SK-N-SH (cell line): ENCODE data around the gene CABP5. TPM values are rescaled to one million over a fixed set of nuclear protein-coding genes. Genes with fewer than 3 reads are reported as not detected.
A peak's percentile ranks its signal among the peaks of the same experiment; 100 is the strongest.

ENCODE experiments used
- CTCF ChIA-PET: fragments of 300-600, 350-600 bp; formaldehyde crosslinking; extraction: SDS; loops from one replicate; lab custom pipeline; 2021; lab: Yijun Ruan, JAX
- POLR2A ChIA-PET: fragments of 350-600 bp; sonication (Branson Sonifier 250); formaldehyde crosslinking; extraction: SDS; loops from one replicate; lab custom pipeline; 2020; ENCODE audit warnings: antibody characterized with exemption, inconsistent platforms; lab: Yijun Ruan, JAX
- DNase-seq: peaks from one replicate; pipeline ENCODE4 v3.0.0; 2012
- H2AFZ ChIP-seq: fragments of 200-600 bp; sonication (generic); 2 replicates; pipeline ENCODE4 v1.8.1; 2016; ENCODE audit warnings: antibody characterized with exemption, mild to moderate bottlenecking, low read depth
- H3F3A ChIP-seq: fragments of 200-600 bp; sonication (generic); replicated peaks from 2 replicates; pipeline ENCODE3; 2016; ENCODE audit warnings: antibody characterized with exemption, mild to moderate bottlenecking; ENCODE audit not compliant: insufficient read depth
- H3K27ac ChIP-seq, 2 experiments: fragments of 200-500 bp in 1 of 2; fragments of 200-600 bp in 1 of 2; sonication (Bioruptor generic) in 1 of 2; sonication (generic), shearing (Covaris generic) in 1 of 2; 2 replicates each; pipeline versions ENCODE4 v1.5.1 to v1.6.1; 2014 to 2016; ENCODE audit warnings: low read depth in 2 of 2, inconsistent platforms in 1 of 2, low read length in 1 of 2, mild to moderate bottlenecking in 1 of 2, mixed read lengths in 1 of 2
- H3K27me3 ChIP-seq: fragments of 200-600 bp; sonication (generic), shearing (Covaris generic); 2 replicates; pipeline ENCODE4 v1.6.1; 2016; ENCODE audit warnings: mixed run types; ENCODE audit not compliant: insufficient read depth
- H3K36me3 ChIP-seq, 2 experiments: fragments of 200-500 bp in 1 of 2; fragments of 200-600 bp in 1 of 2; sonication (Bioruptor generic) in 1 of 2; sonication (generic) in 1 of 2; replicated peaks in 1 of 2; 2 replicates each; pipeline versions ENCODE3 to v1.5.1; 2014 to 2016; ENCODE audit warnings: low read length in 1 of 2, mild to moderate bottlenecking in 1 of 2; ENCODE audit not compliant: insufficient read depth in 2 of 2, control insufficient read depth in 1 of 2
- H3K4me1 ChIP-seq, 2 experiments: fragments of 200-500 bp in 1 of 2; fragments of 200-600 bp in 1 of 2; sonication (Bioruptor generic) in 1 of 2; sonication (generic), shearing (Covaris generic) in 1 of 2; 2 replicates each; pipeline versions ENCODE4 v1.5.1 to v1.6.1; 2014 to 2016; ENCODE audit warnings: low read depth in 1 of 2, low read length in 1 of 2, mixed run types in 1 of 2; ENCODE audit not compliant: insufficient read depth in 2 of 2, control insufficient read depth in 1 of 2
- H3K4me2 ChIP-seq: fragments of 200-600 bp; sonication (generic), shearing (Covaris generic); 2 replicates; pipeline ENCODE4 v1.6.1; 2017; ENCODE audit warnings: mixed run types
- H3K4me3 ChIP-seq, 2 experiments: fragments of 200-500 bp in 1 of 2; fragments of 200-600 bp in 1 of 2; sonication (Bioruptor generic) in 1 of 2; sonication (generic), shearing (Covaris generic) in 1 of 2; 2 replicates each; pipeline versions ENCODE4 v1.5.1 to v1.8.1; 2014 to 2016; ENCODE audit warnings: low read depth in 2 of 2, inconsistent platforms in 1 of 2, low read length in 1 of 2, mild to moderate bottlenecking in 1 of 2, mixed read lengths in 1 of 2, moderate library complexity in 1 of 2
- H3K79me2 ChIP-seq: fragments of 200-600 bp; sonication (generic); 2 replicates; pipeline ENCODE4 v1.8.1; 2017; ENCODE audit warnings: mild to moderate bottlenecking; ENCODE audit not compliant: insufficient read depth
- H3K9ac ChIP-seq: fragments of 200-600 bp; sonication (generic); 2 replicates; pipeline ENCODE4 v1.6.1; 2017; ENCODE audit warnings: mixed run types
- H3K9me2 ChIP-seq: fragments of 200-600 bp; sonication (generic); 2 replicates; pipeline ENCODE4 v1.6.1; 2017; ENCODE audit warnings: mixed run types
- H3K9me3 ChIP-seq: fragments of 200-600 bp; sonication (generic); 2 replicates; pipeline ENCODE4 v1.6.1; 2017; ENCODE audit warnings: mixed run types, mild to moderate bottlenecking, moderate library complexity
- H4K20me1 ChIP-seq: fragments of 200-600 bp; sonication (generic); 2 replicates; pipeline ENCODE4 v1.6.1; 2017; ENCODE audit warnings: mild to moderate bottlenecking, mixed run types; ENCODE audit not compliant: insufficient read depth
- CHD2 ChIP-seq: fragments of 150-350 bp; IDR thresholded peaks from 2 replicates; pipeline ENCODE4 v1.6.1; 2018; ENCODE audit warnings: low read length; ENCODE audit not compliant: partially characterized antibody
- EP300 ChIP-seq, 2 experiments: IDR thresholded peaks; 2 replicates each; pipeline versions ENCODE4 v1.4.0 to v1.6.1; 2012; ENCODE audit warnings: borderline replicate concordance in 1 of 2, low read depth in 1 of 2, low read length in 1 of 2
- EZH2phosphoT487 ChIP-seq: fragments of 200-600 bp; sonication (generic); IDR thresholded peaks from 2 replicates; pipeline ENCODE4 v1.6.1; 2017; ENCODE audit warnings: low read depth, mixed run types, mild to moderate bottlenecking, antibody characterized with exemption, moderate library complexity, borderline replicate concordance
- GABPA ChIP-seq: IDR thresholded peaks from 2 replicates; pipeline ENCODE4 v1.4.0; 2012; ENCODE audit warnings: low read depth, mild to moderate bottlenecking
- GATA2 ChIP-seq: sonication (generic); formaldehyde crosslinking; IDR thresholded peaks from 2 replicates; pipeline ENCODE4 v1.5.0; 2020; ENCODE audit warnings: mild to moderate bottlenecking, missing genetic modification reagents
- JUND ChIP-seq: IDR thresholded peaks from 2 replicates; pipeline ENCODE4 v1.4.0; 2012
- MXI1 ChIP-seq: IDR thresholded peaks from 2 replicates; pipeline ENCODE4 v1.6.1; 2012; ENCODE audit warnings: mild to moderate bottlenecking, low read depth, low read length, improper control_type of control experiment
- NFIC ChIP-seq: IDR thresholded peaks from 2 replicates; pipeline ENCODE4 v1.4.0; 2012; ENCODE audit warnings: borderline replicate concordance
- RAD21 ChIP-seq: IDR thresholded peaks from 2 replicates; pipeline ENCODE4 v1.6.1; 2012; ENCODE audit warnings: mild to moderate bottlenecking, low read length
- RCOR1 ChIP-seq: fragments of 150-350 bp; IDR thresholded peaks from 2 replicates; pipeline ENCODE4 v1.6.1; 2017; ENCODE audit warnings: antibody characterized with exemption, low read length
- RFX5 ChIP-seq: IDR thresholded peaks from 2 replicates; pipeline ENCODE4 v1.6.1; 2012; ENCODE audit warnings: mild to moderate bottlenecking, improper control_type of control experiment, low read length
- SIN3A ChIP-seq: IDR thresholded peaks from 2 replicates; pipeline ENCODE4 v1.6.1; 2012; ENCODE audit warnings: low read depth, mild to moderate bottlenecking, low read length, moderate library complexity, borderline replicate concordance
- TAF1 ChIP-seq: IDR thresholded peaks from 2 replicates; pipeline ENCODE4 v1.6.1; 2012; ENCODE audit warnings: low read depth, mild to moderate bottlenecking, low read length, moderate library complexity, borderline replicate concordance
- WGBS: methylation state at CpG from one replicate; pipeline ENCODE4 v1.1.6; 2017; ENCODE audit warnings: low lambda C conversion rate; 5-methylcytosine and 5-hydroxymethylcytosine counted together
- polyA plus RNA-seq, 3 experiments: library from polyadenylated mRNA; depleted of rRNA; stranded (reverse); fragments of >200 nt; gene quantifications; 2 replicates each; pipeline ENCODE4 v1.2.3, GENCODE V29; 2012
- TF ChIP-seq, protein P1 (sequence below): fragments of 200-600 bp; sonication (generic); IDR thresholded peaks from 2 replicates; pipeline ENCODE4 v1.6.1; 2017; ENCODE audit warnings: antibody characterized with exemption, mild to moderate bottlenecking, moderate library complexity
- TF ChIP-seq, protein P2 (sequence below): fragments of 150-350 bp; IDR thresholded peaks from 2 replicates; pipeline ENCODE4 v1.6.1; 2017; ENCODE audit warnings: antibody characterized with exemption, low read length, low read depth, borderline replicate concordance
- TF ChIP-seq, protein P3 (sequence below): IDR thresholded peaks from 2 replicates; pipeline ENCODE4 v1.6.1; 2012; ENCODE audit warnings: mild to moderate bottlenecking, low read depth, low read length, moderate library complexity

Gene CABP5
- polyA plus RNA-seq, 1 of the 3 experiments (the other 2 are of a cell fraction), result not detected

DNA sequence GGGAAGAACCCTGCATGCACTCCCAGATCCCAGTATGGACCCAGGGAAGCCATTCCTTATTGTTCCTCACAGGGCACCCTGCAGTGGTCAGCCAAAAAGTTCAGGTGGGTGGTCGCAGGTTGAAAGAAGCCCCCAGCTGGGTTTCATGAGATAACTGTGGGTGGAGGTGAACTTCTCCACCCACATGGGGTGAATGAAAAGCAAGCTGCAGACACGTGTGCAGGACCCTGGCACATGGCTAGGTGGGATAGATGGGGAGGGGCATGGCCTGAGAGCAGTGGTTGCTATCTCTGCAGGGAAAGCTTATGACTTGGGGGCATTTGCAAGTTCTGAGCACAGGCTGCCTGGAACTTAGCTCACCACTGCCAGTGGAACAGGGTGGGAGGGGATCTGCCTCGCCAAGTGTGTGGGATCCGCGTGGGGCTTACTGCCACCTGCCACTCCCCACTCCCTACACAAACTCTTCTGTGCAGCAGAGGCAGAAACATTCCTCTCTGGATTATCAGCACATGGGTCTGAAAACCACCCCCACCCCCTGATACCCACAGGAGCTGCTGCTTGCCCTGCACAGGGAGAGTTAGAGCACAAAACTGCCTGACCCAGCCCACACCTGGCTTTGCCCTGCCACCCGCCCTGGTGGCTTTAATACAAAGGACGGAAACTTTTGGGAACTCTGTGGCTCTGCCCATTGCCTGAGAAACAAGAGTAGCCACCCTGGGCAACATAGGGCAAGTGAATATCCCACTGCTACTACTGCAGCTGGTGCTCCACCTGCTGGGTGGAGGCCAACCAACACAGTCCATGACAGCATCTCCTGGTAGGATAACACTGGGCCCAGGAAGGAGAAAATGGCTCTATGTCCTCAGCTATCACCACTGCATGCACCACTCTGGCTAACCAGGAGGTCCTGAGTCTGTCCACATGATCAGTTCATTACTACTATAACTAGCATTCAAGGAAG, 42.3 kb upstream of the CABP5 start (continued):
- TF ChIP-seq, protein P1, sequence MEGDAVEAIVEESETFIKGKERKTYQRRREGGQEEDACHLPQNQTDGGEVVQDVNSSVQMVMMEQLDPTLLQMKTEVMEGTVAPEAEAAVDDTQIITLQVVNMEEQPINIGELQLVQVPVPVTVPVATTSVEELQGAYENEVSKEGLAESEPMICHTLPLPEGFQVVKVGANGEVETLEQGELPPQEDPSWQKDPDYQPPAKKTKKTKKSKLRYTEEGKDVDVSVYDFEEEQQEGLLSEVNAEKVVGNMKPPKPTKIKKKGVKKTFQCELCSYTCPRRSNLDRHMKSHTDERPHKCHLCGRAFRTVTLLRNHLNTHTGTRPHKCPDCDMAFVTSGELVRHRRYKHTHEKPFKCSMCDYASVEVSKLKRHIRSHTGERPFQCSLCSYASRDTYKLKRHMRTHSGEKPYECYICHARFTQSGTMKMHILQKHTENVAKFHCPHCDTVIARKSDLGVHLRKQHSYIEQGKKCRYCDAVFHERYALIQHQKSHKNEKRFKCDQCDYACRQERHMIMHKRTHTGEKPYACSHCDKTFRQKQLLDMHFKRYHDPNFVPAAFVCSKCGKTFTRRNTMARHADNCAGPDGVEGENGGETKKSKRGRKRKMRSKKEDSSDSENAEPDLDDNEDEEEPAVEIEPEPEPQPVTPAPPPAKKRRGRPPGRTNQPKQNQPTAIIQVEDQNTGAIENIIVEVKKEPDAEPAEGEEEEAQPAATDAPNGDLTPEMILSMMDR, result peak; percentile 24; the same call in 1 of the 2 replicates

DNA sequence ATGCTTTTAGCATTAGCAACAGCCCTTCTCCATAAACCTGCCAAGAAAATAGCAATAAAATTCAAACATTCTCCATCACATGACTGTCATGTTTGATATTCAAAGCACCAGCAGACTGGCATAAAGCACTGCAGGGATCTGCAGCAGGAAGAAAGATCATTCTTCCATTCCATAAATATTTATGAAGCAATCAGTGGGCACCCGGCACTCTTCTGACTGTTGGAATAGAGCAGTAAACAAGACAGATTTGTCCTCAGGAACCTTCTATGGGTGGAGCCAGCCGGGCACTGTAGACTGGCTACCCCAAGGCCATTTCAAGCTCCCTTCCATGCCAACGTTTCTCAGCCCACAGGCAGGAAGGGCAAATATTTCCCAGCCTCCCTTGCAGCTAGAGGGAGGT, 41.2 kb upstream of the CABP5 start:
- WGBS, result 15% methylated on average over 2 of the region's 3 CpGs
- ChIA-PET POLR2A (no interaction called here), CTCF (no interaction called here)
- H2AFZ ChIP-seq, result no peak overlapping the region
- no peaks in the 10 kb centered on the region for H4K20me1 ChIP-seq
- H3F3A ChIP-seq, result no peaks in the 10 kb centered on the region
- no peaks in the 10 kb centered on the region for H3K9me3 ChIP-seq
- H3K4me1 ChIP-seq, result no peaks in the 10 kb centered on the region
- H3K4me2 ChIP-seq, result no peak overlapping the region
- TF ChIP-seq, protein P2, sequence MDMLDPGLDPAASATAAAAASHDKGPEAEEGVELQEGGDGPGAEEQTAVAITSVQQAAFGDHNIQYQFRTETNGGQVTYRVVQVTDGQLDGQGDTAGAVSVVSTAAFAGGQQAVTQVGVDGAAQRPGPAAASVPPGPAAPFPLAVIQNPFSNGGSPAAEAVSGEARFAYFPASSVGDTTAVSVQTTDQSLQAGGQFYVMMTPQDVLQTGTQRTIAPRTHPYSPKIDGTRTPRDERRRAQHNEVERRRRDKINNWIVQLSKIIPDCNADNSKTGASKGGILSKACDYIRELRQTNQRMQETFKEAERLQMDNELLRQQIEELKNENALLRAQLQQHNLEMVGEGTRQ, result no peak
- TF ChIP-seq JUND (no peak), GATA2 (no peak), EP300 (IDR thresholded peaks at IDR 0.05; ENCODE audit: borderline replicate concordance in 1 of 2, low read depth in 1 of 2, low read length in 1 of 2) (no peak), EZH2phosphoT487 (no peak), RFX5 (no peak), RAD21 (no peak), SIN3A (no peak), TAF1 (no peak), GABPA (no peak), RCOR1 (no peak), NFIC (no peak), CHD2 (no peak), MXI1 (no peak)
- TF ChIP-seq, protein P3, sequence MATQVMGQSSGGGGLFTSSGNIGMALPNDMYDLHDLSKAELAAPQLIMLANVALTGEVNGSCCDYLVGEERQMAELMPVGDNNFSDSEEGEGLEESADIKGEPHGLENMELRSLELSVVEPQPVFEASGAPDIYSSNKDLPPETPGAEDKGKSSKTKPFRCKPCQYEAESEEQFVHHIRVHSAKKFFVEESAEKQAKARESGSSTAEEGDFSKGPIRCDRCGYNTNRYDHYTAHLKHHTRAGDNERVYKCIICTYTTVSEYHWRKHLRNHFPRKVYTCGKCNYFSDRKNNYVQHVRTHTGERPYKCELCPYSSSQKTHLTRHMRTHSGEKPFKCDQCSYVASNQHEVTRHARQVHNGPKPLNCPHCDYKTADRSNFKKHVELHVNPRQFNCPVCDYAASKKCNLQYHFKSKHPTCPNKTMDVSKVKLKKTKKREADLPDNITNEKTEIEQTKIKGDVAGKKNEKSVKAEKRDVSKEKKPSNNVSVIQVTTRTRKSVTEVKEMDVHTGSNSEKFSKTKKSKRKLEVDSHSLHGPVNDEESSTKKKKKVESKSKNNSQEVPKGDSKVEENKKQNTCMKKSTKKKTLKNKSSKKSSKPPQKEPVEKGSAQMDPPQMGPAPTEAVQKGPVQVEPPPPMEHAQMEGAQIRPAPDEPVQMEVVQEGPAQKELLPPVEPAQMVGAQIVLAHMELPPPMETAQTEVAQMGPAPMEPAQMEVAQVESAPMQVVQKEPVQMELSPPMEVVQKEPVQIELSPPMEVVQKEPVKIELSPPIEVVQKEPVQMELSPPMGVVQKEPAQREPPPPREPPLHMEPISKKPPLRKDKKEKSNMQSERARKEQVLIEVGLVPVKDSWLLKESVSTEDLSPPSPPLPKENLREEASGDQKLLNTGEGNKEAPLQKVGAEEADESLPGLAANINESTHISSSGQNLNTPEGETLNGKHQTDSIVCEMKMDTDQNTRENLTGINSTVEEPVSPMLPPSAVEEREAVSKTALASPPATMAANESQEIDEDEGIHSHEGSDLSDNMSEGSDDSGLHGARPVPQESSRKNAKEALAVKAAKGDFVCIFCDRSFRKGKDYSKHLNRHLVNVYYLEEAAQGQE, result no peak
- H3K36me3 ChIP-seq, result no peaks in the 10 kb centered on the region
- H3K9me2 ChIP-seq, result no peaks in the 10 kb centered on the region
- no peaks in the 10 kb centered on the region for H3K79me2 ChIP-seq
- H3K27ac ChIP-seq, result no peak overlapping the region
- H3K27me3 ChIP-seq, result no peaks in the 10 kb centered on the region; the same call in 1 of the 2 replicates
- no peak overlapping the region for H3K4me3 ChIP-seq
- no peak for DNase-seq
- no peak overlapping the region for H3K9ac ChIP-seq
